Keratinocyte (primary cell): ENCODE data around the gene MAML1. TPM values are rescaled to one million over a fixed set of nuclear protein-coding genes. Genes with fewer than 3 reads are reported as not detected.

Experiments used
- DNase-seq: peaks from one replicate; pipeline ENCODE4 v3.0.0-alpha.2; 2011; ENCODE audit warnings: low read depth, missing footprints, low spot score
- FAIRE-seq: peaks from 2 replicates; lab custom pipeline; 2011; peaks lifted over from hg19 to GRCh38; lab: Jason Lieb, UNC
- H2AFZ ChIP-seq: 2 replicates; pipeline ENCODE4 v1.6.0; 2012; ENCODE audit warnings: low read length, control low read depth, inconsistent platforms; ENCODE audit not compliant: control insufficient read depth
- H3K27ac ChIP-seq: 2 replicates; pipeline ENCODE4 v1.5.1; 2011; ENCODE audit warnings: low read length; ENCODE audit not compliant: control insufficient read depth, insufficient read depth
- H3K27me3 ChIP-seq: 3 replicates; pipeline ENCODE4 v1.6.0; 2011; ENCODE audit warnings: low read length; ENCODE audit not compliant: control insufficient read depth, insufficient read depth; ENCODE audit errors: extremely low read depth
- H3K36me3 ChIP-seq, 2 experiments: 2 replicates in 1 of 2; 3 replicates in 1 of 2; pipeline ENCODE4 v1.5.1; 2011; ENCODE audit warnings: low read length in 2 of 2, mild to moderate bottlenecking in 1 of 2; ENCODE audit not compliant: control insufficient read depth in 2 of 2, insufficient read depth in 2 of 2; ENCODE audit errors: extremely low read depth in 1 of 2
- H3K4me1 ChIP-seq: 3 replicates; pipeline ENCODE4 v1.5.1; 2011; ENCODE audit warnings: low read length; ENCODE audit not compliant: control insufficient read depth, insufficient read depth; ENCODE audit errors: extremely low read depth
- H3K4me2 ChIP-seq: 3 replicates; pipeline ENCODE4 v1.6.0; 2011; ENCODE audit warnings: low read depth, low read length; ENCODE audit not compliant: control insufficient read depth, insufficient read depth; ENCODE audit errors: extremely low read depth
- H3K4me3 ChIP-seq, 3 experiments: fragments of 200-600 bp in 1 of 3; sonication (generic) in 1 of 3; 2 replicates in 2 of 3; 3 replicates in 1 of 3; pipeline ENCODE4 v1.5.1; 2011 to 2016; ENCODE audit warnings: low read length in 3 of 3, mild to moderate bottlenecking in 3 of 3, control low read depth in 2 of 3, inconsistent platforms in 1 of 3, low read depth in 1 of 3, mixed read lengths in 1 of 3, mixed run types in 1 of 3, moderate library complexity in 1 of 3; ENCODE audit not compliant: control insufficient read depth in 2 of 3, insufficient read depth in 2 of 3; ENCODE audit errors: extremely low read depth in 1 of 3
- H3K79me2 ChIP-seq: 2 replicates; pipeline ENCODE4 v1.6.0; 2012; ENCODE audit warnings: low read length; ENCODE audit not compliant: control insufficient read depth, insufficient read depth
- H3K9ac ChIP-seq: 3 replicates; pipeline ENCODE4 v1.6.0; 2011; ENCODE audit warnings: low read length; ENCODE audit not compliant: control insufficient read depth, insufficient read depth; ENCODE audit errors: extremely low read depth
- H3K9me1 ChIP-seq: 3 replicates; pipeline ENCODE4 v1.6.0; 2011; ENCODE audit warnings: low read length; ENCODE audit not compliant: control insufficient read depth, insufficient read depth; ENCODE audit errors: extremely low read depth
- H3K9me3 ChIP-seq: 2 replicates; pipeline ENCODE4 v1.5.1; 2012; ENCODE audit warnings: low read depth, low read length; ENCODE audit not compliant: control insufficient read depth
- H4K20me1 ChIP-seq: 3 replicates; pipeline ENCODE4 v1.6.0; 2011; ENCODE audit warnings: low read length; ENCODE audit not compliant: control insufficient read depth, insufficient read depth; ENCODE audit errors: extremely low read depth
- CTCF ChIP-seq, 3 experiments: IDR thresholded peaks in 1 of 3; conservative IDR thresholded peaks in 1 of 3; optimal IDR thresholded peaks in 1 of 3; 2 replicates in 2 of 3; 3 replicates in 1 of 3; pipeline versions ENCODE3 to v1.5.1; 2011; ENCODE audit warnings: low read length in 3 of 3, mild to moderate bottlenecking in 3 of 3, moderate library complexity in 2 of 3, control low read depth in 1 of 3, inconsistent platforms in 1 of 3; ENCODE audit not compliant: insufficient read depth in 2 of 3; ENCODE audit errors: extremely low read depth in 1 of 3
- EZH2 ChIP-seq: IDR thresholded peaks from one replicate; pipeline ENCODE4 v1.6.1; 2012; ENCODE audit warnings: inconsistent platforms, mild to moderate bottlenecking, low read length, moderate library complexity
- dilution Hi-C: fragments of 300-500 bp; cut with MboI; formaldehyde crosslinking; loops from one replicate; pipeline ENCODE4 v1.7.0; 2020; ENCODE audit warnings: low sequenced_read_pairs; ENCODE audit not compliant: extremely low pct_ligation_motif_present
- polyA plus RNA-seq, 5 experiments: library from polyadenylated mRNA; depleted of rRNA in 3 of 5; stranded (reverse) in 3 of 5; stranded (forward) in 1 of 5; unstranded in 1 of 5; fragments of >200 nt; gene quantifications; 1 replicate in 1 of 5; 2 replicates in 3 of 5; 3 replicates in 1 of 5; pipeline versions ENCODE4 v1.2.1 to v1.2.3, GENCODE V29; 2011 to 2012; ENCODE audit warnings: missing spikeins in 2 of 5, low read depth in 1 of 5, low replicate concordance in 1 of 5

Gene MAML1
- polyA plus RNA-seq, 1 donor (not counting 4 experiments of a cell fraction or from before 2014, with no cell fraction given): 4.9 TPM

GRCh38 chr5:179758955-179759354, 26.3 kb downstream of the MAML1 start:
- no peak overlapping the region for H3K4me3 ChIP-seq
- DNase-seq (no peak), FAIRE-seq (no peak)
- H3K27ac ChIP-seq: no peak overlapping the region
- H4K20me1 ChIP-seq: peaks cover 22% of the 10 kb centered on the region
- no peak overlapping the region for H3K4me2 ChIP-seq
- no peaks in the 10 kb centered on the region for H3K27me3 ChIP-seq
- peaks cover 24% of the 10 kb centered on the region for H3K4me1 ChIP-seq
- no peak overlapping the region for H3K9ac ChIP-seq
- no peaks in the 10 kb centered on the region for H3K36me3 ChIP-seq
- no peaks in the 10 kb centered on the region for H3K9me3 ChIP-seq
- H2AFZ ChIP-seq: no peak overlapping the region
- dilution Hi-C loops: no loop called here
- TF ChIP-seq CTCF (optimal IDR thresholded peaks at IDR 0.05 in 1 of 3, IDR thresholded peaks at IDR 0.05 in 1 of 3, conservative IDR thresholded peaks at IDR 0.05 in 1 of 3; ENCODE audit: extremely low read depth in 1 of 3, insufficient read depth in 2 of 3, low read length in 3 of 3) (no peak), EZH2 (no peak)
- H3K79me2 ChIP-seq: peaks cover 61% of the 10 kb centered on the region
- H3K9me1 ChIP-seq: peaks cover 6% of the 10 kb centered on the region

- Histone ChIP-seq H3K4me2 (no peak overlapping the region), H3K9ac (no peak overlapping the region), H3K4me1 (peaks cover 28% of the 10 kb centered on the region), H3K9me3 (no peaks in the 10 kb centered on the region), H2AFZ (no peak overlapping the region), H3K27me3 (no peaks in the 10 kb centered on the region), H3K27ac (no peak overlapping the region), H3K36me3 (no peaks in the 10 kb centered on the region), H3K79me2 (peaks cover 54% of the 10 kb centered on the region), H4K20me1 (peaks cover 22% of the 10 kb centered on the region), H3K9me1 (peaks cover 6% of the 10 kb centered on the region), H3K4me3 (no peak overlapping the region)
- TF ChIP-seq CTCF (optimal IDR thresholded peaks at IDR 0.05 in 1 of 3, IDR thresholded peaks at IDR 0.05 in 1 of 3, conservative IDR thresholded peaks at IDR 0.05 in 1 of 3; ENCODE audit: extremely low read depth in 1 of 3, insufficient read depth in 2 of 3, low read length in 3 of 3) (no peak), EZH2 (no peak)
- DNase-seq (no peak), FAIRE-seq (no peak)
- dilution Hi-C loops: no loop called here
Measured at GRCh38 chr5:179759581-179760551, 27.2 kb downstream of the MAML1 start.
